GM10847 (cell line): ENCODE results near the gene SYT10.

Source experiments
- POLR2A ChIP-seq: IDR thresholded peaks from 2 replicates; pipeline ENCODE4 v1.6.1; 2011; ENCODE audit not compliant: insufficient read length; ENCODE audit errors: extremely low read depth

The SYT10 gene

DNA sequence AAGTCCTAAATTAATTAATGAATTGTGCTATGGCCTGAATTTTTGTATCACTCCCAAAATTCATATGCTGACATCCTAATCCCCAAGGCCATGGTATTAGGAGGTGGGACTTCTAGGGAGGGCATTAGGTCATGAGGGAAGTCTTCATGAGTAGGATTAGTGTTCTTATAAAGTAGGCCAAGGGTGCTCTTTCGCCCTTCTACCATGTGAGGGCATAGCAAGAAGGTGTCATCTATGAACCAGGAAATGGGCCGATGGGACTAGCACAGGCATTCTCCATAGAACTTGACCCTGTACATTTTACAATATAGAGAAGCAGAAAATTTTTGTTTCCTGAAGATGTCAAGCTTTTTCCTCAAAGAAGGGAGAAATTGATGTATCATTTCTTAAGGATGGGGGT lies 12.5 kb downstream of the SYT10 start:
- TF ChIP-seq POLR2A = no peak

DNA sequence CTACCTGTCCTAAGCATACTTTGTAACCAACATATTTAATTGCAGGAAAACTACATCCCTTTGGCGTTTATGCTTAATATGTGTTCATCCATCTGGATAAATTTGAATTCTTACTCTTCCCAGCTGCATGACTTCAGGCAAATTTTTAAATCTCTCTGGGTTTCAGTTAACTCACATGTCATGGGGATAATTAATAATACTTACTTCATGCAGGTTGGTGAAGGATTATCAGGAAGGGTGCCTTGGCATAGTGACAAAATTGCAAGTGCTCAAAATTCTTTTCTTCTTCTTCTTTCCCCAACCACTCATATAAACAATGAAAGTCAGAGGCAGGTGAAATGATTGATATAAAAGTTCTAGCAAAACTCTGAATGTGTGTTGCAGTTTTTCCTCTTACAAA lies 15.9 kb downstream of the SYT10 start:
- no peak for TF ChIP-seq POLR2A

DNA sequence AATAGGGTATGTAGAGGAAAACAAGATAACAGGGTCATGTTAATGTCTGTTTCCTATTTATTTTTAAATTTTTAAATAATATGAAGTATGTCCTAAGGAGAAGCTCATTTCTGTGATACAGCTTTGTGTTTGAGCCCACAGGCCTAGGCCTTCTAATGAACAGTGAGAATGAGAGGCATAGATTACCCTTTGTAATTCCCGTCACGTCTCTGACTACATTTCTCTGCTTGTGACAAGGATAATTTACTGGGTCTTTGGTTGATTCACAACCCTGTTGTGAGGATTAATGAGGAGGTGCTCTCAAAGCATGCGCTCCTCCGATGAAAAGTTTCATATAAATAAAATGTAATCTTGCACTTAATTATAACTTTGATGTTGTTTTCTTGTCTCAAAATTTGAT lies 56.1 kb downstream of the SYT10 start:
- no peak for TF ChIP-seq POLR2A

DNA sequence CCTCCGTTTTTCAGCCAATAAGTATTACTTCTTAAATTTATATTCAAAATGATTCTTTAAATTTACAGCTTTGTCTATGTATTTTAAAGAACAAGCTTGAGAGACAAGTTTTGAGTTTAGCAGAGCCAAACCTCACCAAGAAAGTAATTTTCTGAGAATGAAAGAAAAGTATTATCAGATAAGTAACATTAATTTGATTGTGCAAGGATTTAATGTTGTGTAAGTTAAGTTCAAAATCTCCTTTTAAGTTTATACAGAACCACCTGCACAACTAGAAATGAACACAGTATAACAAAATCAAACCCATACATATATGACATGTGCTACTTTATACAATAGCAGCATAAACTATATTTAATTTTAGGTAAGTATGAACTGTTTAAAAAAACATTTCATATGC lies 63.5 kb downstream of the SYT10 start:
- no peak for TF ChIP-seq POLR2A

DNA sequence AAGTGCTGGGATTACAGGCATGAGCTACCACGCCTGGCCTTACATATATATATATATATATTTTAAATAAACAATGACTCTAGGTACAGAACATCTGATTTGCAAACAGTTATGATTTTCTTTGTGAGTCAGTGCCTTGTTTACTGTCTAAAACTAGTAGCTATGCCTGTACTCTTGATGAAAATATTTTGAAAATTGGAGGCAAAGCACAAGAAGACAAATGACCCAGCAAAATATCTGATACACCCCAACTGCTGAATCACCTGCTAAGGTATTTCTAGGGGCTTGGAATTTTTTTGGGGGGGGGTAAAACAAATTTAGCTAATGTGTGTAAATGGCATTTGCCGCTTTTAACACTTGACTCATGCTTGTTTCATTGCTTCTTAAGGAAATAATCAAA lies 69.3 kb downstream of the SYT10 start:
- no peak for TF ChIP-seq POLR2A

DNA sequence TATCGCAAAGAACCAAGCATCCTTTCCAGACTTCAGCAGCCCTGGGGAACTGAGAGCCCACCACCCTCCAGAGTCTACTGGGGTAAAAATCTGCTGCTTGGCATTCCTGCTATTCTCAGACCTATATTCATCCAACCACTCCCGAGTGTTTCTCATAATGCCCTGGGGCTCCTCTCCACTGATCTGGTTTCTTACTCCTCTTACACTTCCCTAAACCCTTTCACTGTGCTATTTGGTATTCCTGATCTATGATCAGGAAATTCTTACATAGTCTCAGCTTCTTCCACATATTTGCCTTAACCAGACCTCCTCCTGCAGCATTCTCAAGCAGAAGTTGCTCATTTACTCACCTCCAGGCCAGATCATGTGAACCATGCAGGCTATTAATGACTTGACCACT lies 82.4 kb downstream of the SYT10 start:
- TF ChIP-seq POLR2A = no peak

DNA sequence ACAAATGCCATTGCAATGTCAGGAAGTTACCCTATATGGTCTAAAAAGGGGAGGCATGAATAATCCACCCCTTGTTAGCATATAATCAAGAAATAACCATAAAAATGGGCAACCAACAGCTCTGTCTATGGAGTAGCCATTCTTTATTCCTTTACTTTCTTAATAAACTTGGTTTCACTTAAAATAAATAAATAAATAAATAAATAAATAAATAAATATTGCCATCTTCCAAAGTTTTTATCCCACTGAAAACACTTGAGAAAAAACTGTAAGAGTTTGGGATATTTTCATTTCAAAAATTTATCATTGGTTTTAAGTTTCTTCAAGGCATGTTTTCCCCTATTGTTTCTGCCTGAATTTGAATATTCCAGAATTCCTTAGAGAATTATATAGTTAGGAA lies 89.8 kb downstream of the SYT10 start:
- TF ChIP-seq POLR2A = no peak

DNA sequence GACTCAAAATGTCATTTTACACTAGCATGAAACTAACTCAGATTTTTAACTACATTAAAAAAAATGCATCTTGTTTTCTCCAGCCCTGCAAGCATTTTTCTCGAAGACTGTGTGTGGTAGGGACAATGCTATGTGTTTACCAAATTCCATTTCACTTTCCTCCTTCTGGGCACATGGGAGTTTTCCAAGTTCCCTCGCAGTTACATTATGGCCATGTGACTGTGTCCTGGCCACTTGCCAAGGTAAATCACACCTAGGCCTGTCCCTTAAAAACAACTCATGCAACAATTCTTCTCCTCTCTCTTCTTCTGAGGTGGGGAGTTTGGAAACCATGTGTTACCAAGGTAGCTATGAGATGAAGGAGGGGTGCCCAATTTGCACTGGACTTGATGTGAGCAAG lies 108.7 kb downstream of the SYT10 start:
- TF ChIP-seq POLR2A = no peak
